K562 (cell line): ENCODE data around the gene TRIM71.

Experiments used
- MAZ ChIP-seq, 2 experiments: fragments of 450-650 bp in 1 of 2; sonication (generic) in 1 of 2; formaldehyde crosslinking; IDR thresholded peaks in 1 of 2; conservative IDR thresholded peaks in 1 of 2; 2 replicates each; pipeline versions ENCODE4 v1.4.0 to v1.5.0; 2020; ENCODE audit warnings: mild to moderate bottlenecking in 1 of 2, missing genetic modification reagents in 1 of 2
- MEF2A ChIP-seq: IDR thresholded peaks from 2 replicates; pipeline ENCODE4 v1.6.1; 2011; ENCODE audit warnings: low read depth, mild to moderate bottlenecking, low read length, moderate library complexity; ENCODE audit not compliant: control insufficient read depth
- NFE2 ChIP-seq: IDR thresholded peaks from 2 replicates; pipeline ENCODE4 v1.6.1; 2014; ENCODE audit warnings: antibody characterized with exemption, low read depth

- TF ChIP-seq MAZ (CRISPR knock-in tag; conservative IDR thresholded peaks at IDR 0.05 in 1 of 2, IDR thresholded peaks at IDR 0.05 in 1 of 2), result no peak
- TF ChIP-seq NFE2, result no peak
- TF ChIP-seq MEF2A, result no peak
These were observed 32.8 kb downstream of the TRIM71 start for GRCh38 chr3:32850636-32851035.
